Measurements from ENCODE around the gene ADARB2. TPM values are rescaled to one million over a fixed set of nuclear protein-coding genes. Genes with fewer than 3 reads are reported as not detected.

ADARB2 gene
- total and polyA plus RNA-seq, 2 experiments from 2014 or later = 1.6 to 3.1 TPM

GRCh38 chr10:1280466-1281404, 456.6 kb downstream of the ADARB2 start:
- Histone ChIP-seq H3K9me3 (ENCODE audit: low read depth) (no peaks in the 10 kb centered on the region), H3K27me3 (no peaks in the 10 kb centered on the region), H3K4me3 (no peak overlapping the region), H3K27ac (no peak overlapping the region), H3K4me1 (ENCODE audit: low read depth) (no peaks in the 10 kb centered on the region), H3K36me3 (no peaks in the 10 kb centered on the region)
- TF ChIP-seq CTCF (IDR thresholded peaks at IDR 0.05; ENCODE audit: low read depth, low read length) = no peak
- no peak for DNase-seq (ENCODE audit: low read depth in 1 of 2, low spot score in 1 of 2)

- Histone ChIP-seq H3K4me3 (no peak overlapping the region), H3K36me3 (no peaks in the 10 kb centered on the region), H3K4me1 (ENCODE audit: low read depth) (no peaks in the 10 kb centered on the region), H3K27me3 (no peaks in the 10 kb centered on the region), H3K27ac (no peak overlapping the region), H3K9me3 (ENCODE audit: low read depth) (no peaks in the 10 kb centered on the region)
- no peak for TF ChIP-seq CTCF (IDR thresholded peaks at IDR 0.05; ENCODE audit: low read depth, low read length)
- no peak for DNase-seq (ENCODE audit: low read depth in 1 of 2, low spot score in 1 of 2)
These were observed 459.0 kb downstream of the ADARB2 start for GRCh38 chr10:1278306-1278705.

- no peaks in the 10 kb centered on the region for H3K4me1 ChIP-seq (ENCODE audit: low read depth)
- no peaks in the 10 kb centered on the region for H3K9me3 ChIP-seq (ENCODE audit: low read depth)
- no peak overlapping the region for H3K27ac ChIP-seq
- DNase-seq (ENCODE audit: low read depth in 1 of 2, low spot score in 1 of 2) = no peak
- TF ChIP-seq CTCF (IDR thresholded peaks at IDR 0.05; ENCODE audit: low read depth, low read length) = no peak
- no peaks in the 10 kb centered on the region for H3K27me3 ChIP-seq
- no peaks in the 10 kb centered on the region for H3K36me3 ChIP-seq
- no peak overlapping the region for H3K4me3 ChIP-seq
These were observed 462.4 kb downstream of the ADARB2 start for GRCh38 chr10:1274701-1275544.

GRCh38 chr10:1274111-1274661, 463.1 kb downstream of the ADARB2 start:
- Histone ChIP-seq H3K9me3 (ENCODE audit: low read depth) (no peaks in the 10 kb centered on the region), H3K4me1 (ENCODE audit: low read depth) (no peaks in the 10 kb centered on the region), H3K27me3 (no peaks in the 10 kb centered on the region), H3K27ac (no peak overlapping the region), H3K4me3 (no peak overlapping the region), H3K36me3 (no peaks in the 10 kb centered on the region)
- DNase-seq (ENCODE audit: low read depth in 1 of 2, low spot score in 1 of 2) = no peak
- TF ChIP-seq CTCF (IDR thresholded peaks at IDR 0.05; ENCODE audit: low read depth, low read length) = no peak

- no peak for DNase-seq (ENCODE audit: low read depth in 1 of 2, low spot score in 1 of 2)
- no peak overlapping the region for H3K27ac ChIP-seq
- TF ChIP-seq CTCF (IDR thresholded peaks at IDR 0.05; ENCODE audit: low read depth, low read length) = no peak
These were observed 463.8 kb downstream of the ADARB2 start for GRCh38 chr10:1273372-1274105.

More at GRCh38 chr10:1273372-1274105, 463.8 kb downstream of the ADARB2 start:
- Histone ChIP-seq H3K4me3 (no peak overlapping the region), H3K9me3 (ENCODE audit: low read depth) (no peaks in the 10 kb centered on the region), H3K4me1 (ENCODE audit: low read depth) (no peaks in the 10 kb centered on the region), H3K36me3 (no peaks in the 10 kb centered on the region), H3K27me3 (no peaks in the 10 kb centered on the region)
